ENCODE measurements around the gene MICAL2.

The MICAL2 gene

DNA sequence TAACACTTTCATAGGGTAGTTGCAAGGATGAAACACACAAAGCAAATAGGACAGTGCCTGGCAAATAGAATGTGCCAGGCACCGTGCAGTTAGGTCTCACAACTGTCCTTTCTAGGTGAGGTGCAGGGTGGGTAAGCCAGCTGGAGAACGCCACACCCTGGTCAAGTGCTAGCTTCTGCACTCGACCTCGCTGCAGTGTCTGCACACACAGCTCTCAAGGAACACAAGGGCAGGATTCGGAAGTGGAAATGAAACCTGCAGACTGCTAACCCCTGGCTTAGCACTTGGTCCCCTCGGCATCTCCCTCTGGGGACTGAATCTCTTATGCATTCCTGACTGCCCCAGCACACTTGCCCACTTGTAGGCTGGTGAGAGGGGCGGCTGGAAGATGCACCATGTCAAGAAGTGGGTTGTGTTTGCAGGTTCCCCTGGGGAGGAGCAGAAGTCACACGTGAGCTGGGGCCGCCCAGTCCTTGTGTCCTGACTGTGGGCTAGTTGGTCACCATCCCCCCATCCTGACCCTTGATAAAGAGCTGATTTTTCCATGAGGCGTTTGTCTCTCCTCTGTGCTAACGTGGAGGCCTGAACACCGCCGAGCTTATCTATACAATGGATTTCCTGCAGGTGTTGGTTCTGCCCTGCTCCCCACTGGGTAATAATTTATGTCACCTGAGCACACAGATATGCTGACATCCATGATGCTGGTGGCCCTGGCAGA is 89.0 kb downstream of the MICAL2 start:
- no peak overlapping the region for H3K4me3 ChIP-seq (ENCODE audit: low read depth, low read length)
- TF ChIP-seq, protein P1, sequence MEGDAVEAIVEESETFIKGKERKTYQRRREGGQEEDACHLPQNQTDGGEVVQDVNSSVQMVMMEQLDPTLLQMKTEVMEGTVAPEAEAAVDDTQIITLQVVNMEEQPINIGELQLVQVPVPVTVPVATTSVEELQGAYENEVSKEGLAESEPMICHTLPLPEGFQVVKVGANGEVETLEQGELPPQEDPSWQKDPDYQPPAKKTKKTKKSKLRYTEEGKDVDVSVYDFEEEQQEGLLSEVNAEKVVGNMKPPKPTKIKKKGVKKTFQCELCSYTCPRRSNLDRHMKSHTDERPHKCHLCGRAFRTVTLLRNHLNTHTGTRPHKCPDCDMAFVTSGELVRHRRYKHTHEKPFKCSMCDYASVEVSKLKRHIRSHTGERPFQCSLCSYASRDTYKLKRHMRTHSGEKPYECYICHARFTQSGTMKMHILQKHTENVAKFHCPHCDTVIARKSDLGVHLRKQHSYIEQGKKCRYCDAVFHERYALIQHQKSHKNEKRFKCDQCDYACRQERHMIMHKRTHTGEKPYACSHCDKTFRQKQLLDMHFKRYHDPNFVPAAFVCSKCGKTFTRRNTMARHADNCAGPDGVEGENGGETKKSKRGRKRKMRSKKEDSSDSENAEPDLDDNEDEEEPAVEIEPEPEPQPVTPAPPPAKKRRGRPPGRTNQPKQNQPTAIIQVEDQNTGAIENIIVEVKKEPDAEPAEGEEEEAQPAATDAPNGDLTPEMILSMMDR (IDR thresholded peaks at IDR 0.05; ENCODE audit: borderline replicate concordance, insufficient read depth, low read depth, low read length), result no peak

DNA sequence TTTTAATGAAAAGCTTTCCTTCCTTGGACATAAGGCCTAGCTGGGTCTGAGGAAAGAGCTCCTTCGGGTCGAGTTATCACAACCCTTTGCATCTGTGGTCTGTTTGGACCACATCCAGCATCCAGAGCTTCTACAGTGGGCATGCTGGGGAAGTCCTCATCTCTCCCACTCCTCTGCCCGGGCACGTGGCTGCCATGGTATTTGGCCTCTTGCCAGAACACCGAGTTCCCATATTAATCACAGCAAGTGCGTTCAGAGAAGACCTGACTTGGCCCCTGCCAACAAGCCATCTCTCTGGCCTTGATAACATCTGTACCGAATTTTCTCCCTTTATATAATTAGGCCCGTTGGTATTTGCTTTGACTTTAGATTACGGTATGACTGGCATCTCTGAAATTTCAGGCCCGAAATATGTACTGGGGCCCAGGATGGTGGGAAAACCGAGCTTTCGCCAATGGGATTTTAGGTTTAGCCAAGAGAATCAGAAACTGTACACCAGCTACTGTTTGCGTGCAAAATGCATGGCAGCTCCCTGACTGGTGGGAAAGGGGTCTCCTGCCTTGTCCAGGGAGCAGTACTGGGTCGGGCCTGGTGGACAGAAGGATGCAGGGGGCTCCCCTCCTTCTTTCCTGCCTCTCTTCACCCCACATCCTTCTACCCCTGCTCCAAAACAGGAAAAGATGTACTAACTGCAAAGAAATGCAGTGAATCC is 90.0 kb downstream of the MICAL2 start:
- TF ChIP-seq, protein P1 (IDR thresholded peaks at IDR 0.05; ENCODE audit: borderline replicate concordance, insufficient read depth, low read depth, low read length), result no peak
- H3K4me3 ChIP-seq (ENCODE audit: low read depth, low read length), result no peak overlapping the region

DNA sequence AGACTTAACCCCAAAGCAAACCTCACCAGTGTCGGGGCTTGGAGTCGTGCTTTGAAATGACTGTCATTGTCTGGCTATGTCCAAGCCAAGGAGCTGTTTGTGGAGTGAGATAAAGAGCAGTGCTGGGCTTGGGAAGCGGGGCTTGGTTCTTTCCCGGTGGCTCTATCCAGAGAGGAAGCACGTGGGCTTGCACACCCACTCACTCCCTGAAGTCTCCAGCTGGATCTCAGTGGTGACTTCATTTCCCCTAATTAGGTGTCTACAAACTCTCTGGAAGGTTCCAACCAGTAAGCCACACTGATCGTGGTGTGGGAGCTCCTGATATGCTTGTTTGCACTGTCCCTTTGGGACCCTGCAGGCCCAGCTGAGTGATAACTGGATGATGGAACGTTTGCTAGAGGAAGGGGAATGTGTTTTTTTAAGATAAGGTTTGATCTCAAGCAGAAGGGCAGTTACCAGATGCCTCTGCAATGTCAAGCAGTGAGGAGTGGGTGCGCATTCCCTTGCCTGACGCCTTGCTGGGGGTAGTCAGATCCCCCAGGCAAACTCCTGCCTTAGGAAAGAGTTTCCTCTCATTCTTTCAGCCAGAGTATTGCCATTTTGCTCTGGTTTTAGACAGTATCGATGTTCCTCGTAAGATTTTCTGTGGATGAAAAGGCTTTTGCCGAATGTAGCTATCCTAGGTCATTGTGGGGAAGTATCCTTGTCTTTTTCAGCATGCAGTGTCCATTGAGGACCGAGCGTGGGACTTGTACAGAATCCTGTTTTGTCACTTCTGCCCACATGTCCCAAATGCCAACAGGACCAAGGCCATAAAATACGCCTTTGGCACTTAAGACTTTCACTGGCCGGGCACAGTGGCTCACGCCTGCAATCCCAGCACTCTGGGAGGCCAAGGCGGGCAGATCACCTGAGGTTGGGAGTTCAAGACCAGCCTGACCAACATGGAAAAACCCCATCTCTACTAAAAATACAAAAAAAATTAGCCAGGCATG is 90.9 kb downstream of the MICAL2 start:
- TF ChIP-seq, protein P1 (IDR thresholded peaks at IDR 0.05; ENCODE audit: borderline replicate concordance, insufficient read depth, low read depth, low read length), result no peak
- no peak overlapping the region for H3K4me3 ChIP-seq (ENCODE audit: low read depth, low read length)

DNA sequence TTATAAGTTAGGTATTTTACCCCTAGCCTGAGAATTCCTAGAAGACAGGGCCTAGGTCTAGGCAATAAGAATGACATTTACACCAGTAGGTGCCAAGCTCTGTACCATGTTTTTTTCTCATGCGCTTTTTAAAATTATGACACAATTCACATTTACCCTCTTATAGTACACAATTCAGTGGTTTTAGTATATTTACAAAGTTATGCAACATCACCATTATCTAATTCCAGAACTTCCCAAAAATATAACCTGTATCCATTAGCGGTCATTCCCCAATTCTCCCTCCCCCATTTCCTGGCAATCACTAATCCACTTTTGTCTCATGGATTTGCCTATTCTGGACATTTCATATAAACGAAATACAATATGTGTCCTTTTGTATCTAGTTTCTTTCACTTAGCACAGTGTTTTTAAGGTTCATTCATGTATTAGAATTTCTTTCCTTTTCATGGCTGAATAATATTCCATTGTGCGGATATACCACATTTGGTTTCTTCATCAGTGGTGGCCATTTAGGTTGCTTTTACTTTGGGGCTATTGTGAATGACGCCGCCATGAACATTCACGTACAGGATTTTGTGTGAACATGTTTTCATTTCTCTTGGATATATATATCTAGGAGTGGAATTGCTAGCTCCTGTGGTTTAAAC is 92.4 kb downstream of the MICAL2 start:
- TF ChIP-seq, protein P1 (IDR thresholded peaks at IDR 0.05; ENCODE audit: borderline replicate concordance, insufficient read depth, low read depth, low read length), result no peak
- no peak overlapping the region for H3K4me3 ChIP-seq (ENCODE audit: low read depth, low read length)

DNA sequence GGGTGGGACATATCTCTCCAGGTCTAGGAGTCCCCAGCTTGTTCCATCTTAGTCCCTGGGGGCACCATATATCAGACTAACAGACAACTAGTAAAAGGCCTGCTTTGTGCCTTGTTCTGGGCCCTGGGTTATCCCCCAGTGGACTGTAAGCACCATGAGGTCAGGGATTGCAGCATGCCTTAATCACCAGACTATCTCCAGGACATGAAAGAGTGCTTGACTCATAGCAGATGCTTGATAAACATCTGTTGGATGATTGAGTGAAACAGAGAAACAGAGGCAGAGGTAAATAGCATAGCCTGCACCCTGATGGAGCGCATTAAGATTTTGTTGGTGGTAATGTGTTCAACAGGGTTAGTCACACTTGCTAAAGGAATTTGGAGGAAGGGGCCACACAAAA is 94.1 kb downstream of the MICAL2 start:
- TF ChIP-seq, protein P1 (IDR thresholded peaks at IDR 0.05; ENCODE audit: borderline replicate concordance, insufficient read depth, low read depth, low read length), result no peak
- no peak overlapping the region for H3K4me3 ChIP-seq (ENCODE audit: low read depth, low read length)

DNA sequence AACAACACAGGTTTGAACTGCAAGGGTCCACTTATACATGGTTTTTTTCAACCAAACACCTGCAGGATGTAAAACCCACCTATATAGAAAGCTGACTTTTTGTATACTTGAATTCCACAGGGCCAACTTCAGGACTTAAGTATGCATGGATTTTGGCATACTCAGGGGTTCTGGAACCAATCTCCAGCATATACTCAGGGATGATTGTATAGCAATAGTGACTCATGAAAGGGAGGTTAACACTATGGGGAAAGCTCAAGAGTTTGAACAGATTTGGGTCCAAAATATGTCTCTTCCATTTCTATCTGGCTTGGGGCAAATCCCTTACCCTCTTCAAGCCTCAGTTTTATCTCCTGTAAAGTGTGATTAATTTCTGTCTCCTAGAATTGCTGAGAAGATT is 94.9 kb downstream of the MICAL2 start:
- TF ChIP-seq, protein P1 (IDR thresholded peaks at IDR 0.05; ENCODE audit: borderline replicate concordance, insufficient read depth, low read depth, low read length), result no peak
- no peak overlapping the region for H3K4me3 ChIP-seq (ENCODE audit: low read depth, low read length)

All from GM12875 (cell line).